ENCODE data around the gene DDR1.

DDR1 gene

GRCh38 chr6:30940361-30940986 lies 56.2 kb downstream of the DDR1 start, which contains the start of gene MUCL3:
TSS of gene MUCL3 (plus strand) at chr6:30940973. CDS start at chr6:30941000, 27 bp downstream.
- TF ChIP-seq SPI1 (IDR thresholded peaks at IDR 0.05; ENCODE audit: low read depth, low read length) (no peak), TAF1 (IDR thresholded peaks at IDR 0.05; ENCODE audit: low read depth, low read length) (no peak), PAX5 (IDR thresholded peaks at IDR 0.05; ENCODE audit: insufficient read depth, low read length, severe bottlenecking) (no peak), POU2F2 (IDR thresholded peaks at IDR 0.05; ENCODE audit: low read depth, low read length) (no peak), POLR2A (IDR thresholded peaks at IDR 0.05; ENCODE audit: low read depth, low read length) (no peak), POLR2AphosphoS5 (IDR thresholded peaks at IDR 0.05; ENCODE audit: low read depth, low read length) (no peak)
- DNase-seq (ENCODE audit: insufficient read length, low spot score): no peak
- no peak for FAIRE-seq

- FAIRE-seq: no peak
- DNase-seq (ENCODE audit: insufficient read length, low spot score): no peak
- TF ChIP-seq PAX5 (IDR thresholded peaks at IDR 0.05; ENCODE audit: insufficient read depth, low read length, severe bottlenecking) (no peak), POU2F2 (IDR thresholded peaks at IDR 0.05; ENCODE audit: low read depth, low read length) (no peak), SPI1 (IDR thresholded peaks at IDR 0.05; ENCODE audit: low read depth, low read length) (no peak), POLR2AphosphoS5 (IDR thresholded peaks at IDR 0.05; ENCODE audit: low read depth, low read length) (no peak), POLR2A (IDR thresholded peaks at IDR 0.05; ENCODE audit: low read depth, low read length) (no peak), TAF1 (IDR thresholded peaks at IDR 0.05; ENCODE audit: low read depth, low read length) (no peak)
Measured at GRCh38 chr6:30942338-30943060, 58.2 kb downstream of the DDR1 start.

GRCh38 chr6:30944051-30944450 lies 59.7 kb downstream of the DDR1 start:
- no peak for FAIRE-seq
- no peak for TF ChIP-seq POLR2AphosphoS5 (IDR thresholded peaks at IDR 0.05; ENCODE audit: low read depth, low read length)
- TF ChIP-seq SPI1 (IDR thresholded peaks at IDR 0.05; ENCODE audit: low read depth, low read length): no peak
- no peak for TF ChIP-seq PAX5 (IDR thresholded peaks at IDR 0.05; ENCODE audit: insufficient read depth, low read length, severe bottlenecking)
- TF ChIP-seq POU2F2 (IDR thresholded peaks at IDR 0.05; ENCODE audit: low read depth, low read length): no peak
- no peak for TF ChIP-seq POLR2A (IDR thresholded peaks at IDR 0.05; ENCODE audit: low read depth, low read length)
- no peak for TF ChIP-seq TAF1 (IDR thresholded peaks at IDR 0.05; ENCODE audit: low read depth, low read length)
- DNase-seq (ENCODE audit: insufficient read length, low spot score): no peak

GRCh38 chr6:30945281-30945680 lies 61.0 kb downstream of the DDR1 start:
- TF ChIP-seq POLR2A (IDR thresholded peaks at IDR 0.05; ENCODE audit: low read depth, low read length) (no peak), PAX5 (IDR thresholded peaks at IDR 0.05; ENCODE audit: insufficient read depth, low read length, severe bottlenecking) (no peak), TAF1 (IDR thresholded peaks at IDR 0.05; ENCODE audit: low read depth, low read length) (no peak), SPI1 (IDR thresholded peaks at IDR 0.05; ENCODE audit: low read depth, low read length) (no peak), POLR2AphosphoS5 (IDR thresholded peaks at IDR 0.05; ENCODE audit: low read depth, low read length) (no peak), POU2F2 (IDR thresholded peaks at IDR 0.05; ENCODE audit: low read depth, low read length) (no peak)
- FAIRE-seq (no peak), DNase-seq (ENCODE audit: insufficient read length, low spot score) (no peak)

GRCh38 chr6:30947231-30947630 lies 62.9 kb downstream of the DDR1 start:
- DNase-seq (ENCODE audit: insufficient read length, low spot score) (no peak), FAIRE-seq (no peak)
- no peak for TF ChIP-seq POLR2AphosphoS5 (IDR thresholded peaks at IDR 0.05; ENCODE audit: low read depth, low read length)
- TF ChIP-seq SPI1 (IDR thresholded peaks at IDR 0.05; ENCODE audit: low read depth, low read length): no peak
- TF ChIP-seq POLR2A (IDR thresholded peaks at IDR 0.05; ENCODE audit: low read depth, low read length): no peak
- TF ChIP-seq POU2F2 (IDR thresholded peaks at IDR 0.05; ENCODE audit: low read depth, low read length): no peak
- no peak for TF ChIP-seq PAX5 (IDR thresholded peaks at IDR 0.05; ENCODE audit: insufficient read depth, low read length, severe bottlenecking)
- TF ChIP-seq TAF1 (IDR thresholded peaks at IDR 0.05; ENCODE audit: low read depth, low read length): no peak

- FAIRE-seq (no peak), DNase-seq (ENCODE audit: insufficient read length, low spot score) (no peak)
- TF ChIP-seq POU2F2 (IDR thresholded peaks at IDR 0.05; ENCODE audit: low read depth, low read length): no peak
- TF ChIP-seq SPI1 (IDR thresholded peaks at IDR 0.05; ENCODE audit: low read depth, low read length): no peak
- TF ChIP-seq PAX5 (IDR thresholded peaks at IDR 0.05; ENCODE audit: insufficient read depth, low read length, severe bottlenecking): no peak
- no peak for TF ChIP-seq TAF1 (IDR thresholded peaks at IDR 0.05; ENCODE audit: low read depth, low read length)
- no peak for TF ChIP-seq POLR2A (IDR thresholded peaks at IDR 0.05; ENCODE audit: low read depth, low read length)
- no peak for TF ChIP-seq POLR2AphosphoS5 (IDR thresholded peaks at IDR 0.05; ENCODE audit: low read depth, low read length)
Measured at GRCh38 chr6:30948811-30949210, 64.5 kb downstream of the DDR1 start.

Data from GM12891 (cell line).